Measurements from ENCODE around the gene KSR2.

The KSR2 gene

GRCh38 chr12:117483501-117483900 lies 485.3 kb downstream of the KSR2 start:
- DNase-seq: no peak

- DNase-seq: no peak
These were observed 487.3 kb downstream of the KSR2 start for GRCh38 chr12:117481470-117481869.

GRCh38 chr12:117476341-117476740 lies 492.4 kb downstream of the KSR2 start:
- no peak for DNase-seq

- DNase-seq: no peak
These were observed 494.9 kb downstream of the KSR2 start for GRCh38 chr12:117473856-117474255.

- no peak for DNase-seq
These were observed 495.8 kb downstream of the KSR2 start for GRCh38 chr12:117472983-117473382.

- DNase-seq: no peak
These were observed 498.0 kb downstream of the KSR2 start for GRCh38 chr12:117470804-117471203.

- no peak for DNase-seq
These were observed 498.8 kb downstream of the KSR2 start for GRCh38 chr12:117469883-117470483.

- no peak for DNase-seq
These were observed 500.8 kb downstream of the KSR2 start for GRCh38 chr12:117468016-117468415.

- no peak for DNase-seq
These were observed 501.2 kb downstream of the KSR2 start for GRCh38 chr12:117467588-117467987.

- no peak for DNase-seq
These were observed 502.0 kb downstream of the KSR2 start for GRCh38 chr12:117466677-117467362.

GRCh38 chr12:117461732-117462131 lies 507.1 kb downstream of the KSR2 start:
- DNase-seq: no peak

- no peak for DNase-seq
These were observed 509.6 kb downstream of the KSR2 start for GRCh38 chr12:117459229-117459628.

- no peak for DNase-seq
These were observed 511.6 kb downstream of the KSR2 start for GRCh38 chr12:117457189-117457588.

- no peak for DNase-seq
These were observed 512.7 kb downstream of the KSR2 start for GRCh38 chr12:117456076-117456475.

GRCh38 chr12:117453961-117454360 lies 514.8 kb downstream of the KSR2 start:
- no peak for DNase-seq

- DNase-seq: no peak
These were observed 516.7 kb downstream of the KSR2 start for GRCh38 chr12:117452112-117452511.

GRCh38 chr12:117450209-117450608 lies 518.6 kb downstream of the KSR2 start:
- DNase-seq: no peak

- no peak for DNase-seq
These were observed 521.0 kb downstream of the KSR2 start for GRCh38 chr12:117447665-117448366.

- no peak for DNase-seq
These were observed 524.0 kb downstream of the KSR2 start for GRCh38 chr12:117444781-117445180.

- DNase-seq: no peak
These were observed 527.0 kb downstream of the KSR2 start for GRCh38 chr12:117441751-117442150.

- no peak for DNase-seq
These were observed 528.4 kb downstream of the KSR2 start for GRCh38 chr12:117440384-117440783.

- DNase-seq: no peak
These were observed 529.2 kb downstream of the KSR2 start for GRCh38 chr12:117439531-117440001.

- DNase-seq: no peak
These were observed 530.0 kb downstream of the KSR2 start for GRCh38 chr12:117438809-117439208.

Data from activated gamma-delta T cell treated with Interleukin-2 at 50 U/mL for 16 hours (primary cell).